ENCODE measurements around the gene VAV2.

The VAV2 gene

DNA sequence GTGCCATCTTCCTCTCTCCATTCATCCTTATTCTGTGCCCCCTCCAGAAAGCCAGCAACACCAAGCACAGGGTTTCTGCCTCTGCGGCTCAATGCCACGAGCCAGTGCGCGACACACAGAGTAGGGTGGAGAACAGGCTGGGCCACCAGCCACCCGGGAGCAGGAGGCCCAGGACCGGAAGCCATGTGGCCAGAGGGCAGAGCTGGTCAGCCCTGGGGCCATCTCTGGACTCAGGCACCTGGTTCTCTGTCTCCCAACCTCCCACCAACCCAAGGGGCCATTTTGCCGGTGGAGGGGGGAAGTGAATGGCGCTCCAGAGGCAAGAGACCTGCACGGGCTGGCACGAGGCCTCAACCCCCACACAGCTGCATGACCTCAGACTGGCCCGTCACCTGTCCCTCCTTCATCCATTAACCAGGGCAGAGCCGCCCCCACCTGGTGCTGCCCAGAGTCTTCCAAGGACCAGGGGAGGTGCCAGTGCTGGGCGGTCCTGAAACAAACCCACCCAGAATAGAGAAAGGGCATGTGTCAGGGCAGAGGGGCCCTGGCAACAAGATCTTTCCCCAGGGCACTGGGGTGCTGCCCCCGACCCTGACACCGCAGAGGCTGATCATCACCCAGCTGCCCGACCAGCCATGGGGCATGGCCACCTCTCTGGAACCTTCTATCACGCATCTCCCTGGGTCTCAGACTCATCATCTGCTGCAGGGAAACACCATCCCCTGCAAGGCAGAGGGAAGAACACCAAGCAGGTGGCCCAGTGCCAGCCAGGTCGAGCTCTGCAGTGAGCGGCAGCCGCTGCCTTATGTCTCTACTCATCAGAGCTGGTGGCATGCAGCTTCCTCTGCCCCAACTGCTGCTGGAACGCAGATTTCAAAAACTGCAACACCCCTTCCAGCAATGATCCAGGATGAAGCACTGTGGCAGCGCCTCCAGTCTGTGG, 11.9 kb downstream of the VAV2 start:
- H3K4me3 Mint-ChIP-seq: no peak overlapping the region
- H3K27ac Mint-ChIP-seq: no peak overlapping the region
- no peaks in the 10 kb centered on the region for H3K9me3 Mint-ChIP-seq
- no peaks in the 10 kb centered on the region for H3K4me1 Mint-ChIP-seq
- no peaks in the 10 kb centered on the region for H3K36me3 Mint-ChIP-seq
- no peaks in the 10 kb centered on the region for H3K27me3 Mint-ChIP-seq

DNA sequence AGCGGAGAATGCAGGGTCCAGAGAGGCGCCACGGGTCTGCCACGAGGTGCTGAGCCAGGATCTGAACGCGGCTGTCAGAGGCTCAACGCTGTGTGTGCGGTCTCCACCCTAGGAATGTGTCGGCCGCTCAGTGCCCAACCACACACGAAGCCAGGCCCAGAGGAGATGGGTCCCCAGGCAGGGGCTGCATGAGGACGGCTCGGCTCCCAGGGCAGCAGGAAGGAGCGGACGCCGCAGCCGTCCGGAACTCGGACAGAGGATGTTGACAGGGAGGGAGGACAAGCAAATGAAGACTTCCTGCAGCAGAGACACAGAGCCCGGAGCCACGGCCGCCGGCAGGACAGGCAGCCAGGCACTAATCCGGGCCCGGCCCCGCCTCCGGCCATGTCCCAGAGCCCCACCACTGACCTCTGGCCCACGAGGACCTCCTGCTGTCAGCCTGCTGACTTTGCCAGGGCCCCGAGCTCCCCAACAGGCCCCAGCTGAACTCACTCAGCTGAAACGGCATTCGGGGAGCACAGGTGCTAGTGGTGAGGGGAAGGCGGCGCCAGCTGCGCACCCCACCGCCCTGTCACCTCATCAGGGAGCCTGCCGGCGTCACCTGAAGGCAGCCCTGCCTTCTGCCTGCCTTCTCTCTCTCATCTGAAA, 12.7 kb downstream of the VAV2 start:
- Mint-ChIP-seq H3K27ac (no peak overlapping the region), H3K4me1 (no peaks in the 10 kb centered on the region), H3K4me3 (no peak overlapping the region), H3K27me3 (no peaks in the 10 kb centered on the region), H3K36me3 (no peaks in the 10 kb centered on the region), H3K9me3 (no peaks in the 10 kb centered on the region)

DNA sequence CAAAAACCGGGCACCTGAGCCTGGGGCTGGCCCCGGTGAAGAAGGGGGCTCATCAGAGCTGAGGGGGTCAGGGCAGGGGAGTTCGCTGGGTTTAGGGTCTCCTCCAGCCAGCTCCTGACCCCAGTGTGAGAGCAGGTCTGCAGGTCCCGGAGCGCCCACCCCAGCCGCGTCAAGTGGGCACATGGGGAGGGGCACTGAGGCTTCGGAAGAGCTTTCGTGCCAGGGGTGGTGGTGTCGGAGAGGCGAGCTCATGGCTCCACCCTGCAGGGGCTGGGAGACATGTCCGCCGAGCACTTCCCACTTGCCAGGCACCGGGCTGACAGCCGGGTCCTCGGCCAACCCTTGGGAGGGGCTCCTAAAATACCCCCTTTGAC, 13.2 kb downstream of the VAV2 start:
- Mint-ChIP-seq H3K27ac (no peak overlapping the region), H3K4me3 (no peak overlapping the region), H3K4me1 (no peaks in the 10 kb centered on the region), H3K27me3 (no peaks in the 10 kb centered on the region), H3K9me3 (no peaks in the 10 kb centered on the region), H3K36me3 (no peaks in the 10 kb centered on the region)

DNA sequence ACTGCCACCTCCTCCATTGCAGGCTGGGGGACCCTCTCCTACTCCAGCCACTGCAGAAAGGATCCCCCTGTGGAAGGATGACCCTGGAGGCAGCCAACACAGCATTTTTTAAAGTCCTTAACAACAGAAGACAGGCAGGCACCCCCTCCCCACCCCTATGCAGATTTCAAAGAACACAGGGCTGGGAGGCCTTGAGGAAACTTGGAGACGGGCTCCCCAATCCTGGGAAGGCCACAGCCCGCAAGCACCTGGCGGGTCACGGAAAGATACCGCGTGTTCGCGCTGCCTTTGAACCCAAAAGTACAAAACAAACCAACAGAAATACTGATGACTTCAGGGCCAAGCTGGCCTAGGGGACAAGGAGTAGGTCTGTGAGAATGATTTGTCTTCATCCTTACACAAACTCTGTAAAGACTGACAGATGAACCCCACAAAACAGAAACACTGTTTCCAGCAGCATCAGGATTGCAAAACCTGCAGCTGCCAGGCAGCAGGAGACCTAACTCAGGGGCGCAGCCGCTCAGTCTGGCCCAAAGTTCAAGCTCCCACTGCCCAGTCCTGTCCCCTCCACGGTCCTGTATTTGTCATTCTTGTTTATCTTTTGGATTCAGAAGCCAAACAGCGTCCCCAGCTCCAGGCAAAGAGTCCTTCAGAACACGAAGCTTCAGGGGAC, 13.8 kb downstream of the VAV2 start:
- Mint-ChIP-seq H3K9me3 (no peaks in the 10 kb centered on the region), H3K27me3 (no peaks in the 10 kb centered on the region), H3K36me3 (no peaks in the 10 kb centered on the region), H3K4me3 (no peak overlapping the region), H3K4me1 (no peaks in the 10 kb centered on the region), H3K27ac (no peak overlapping the region)

DNA sequence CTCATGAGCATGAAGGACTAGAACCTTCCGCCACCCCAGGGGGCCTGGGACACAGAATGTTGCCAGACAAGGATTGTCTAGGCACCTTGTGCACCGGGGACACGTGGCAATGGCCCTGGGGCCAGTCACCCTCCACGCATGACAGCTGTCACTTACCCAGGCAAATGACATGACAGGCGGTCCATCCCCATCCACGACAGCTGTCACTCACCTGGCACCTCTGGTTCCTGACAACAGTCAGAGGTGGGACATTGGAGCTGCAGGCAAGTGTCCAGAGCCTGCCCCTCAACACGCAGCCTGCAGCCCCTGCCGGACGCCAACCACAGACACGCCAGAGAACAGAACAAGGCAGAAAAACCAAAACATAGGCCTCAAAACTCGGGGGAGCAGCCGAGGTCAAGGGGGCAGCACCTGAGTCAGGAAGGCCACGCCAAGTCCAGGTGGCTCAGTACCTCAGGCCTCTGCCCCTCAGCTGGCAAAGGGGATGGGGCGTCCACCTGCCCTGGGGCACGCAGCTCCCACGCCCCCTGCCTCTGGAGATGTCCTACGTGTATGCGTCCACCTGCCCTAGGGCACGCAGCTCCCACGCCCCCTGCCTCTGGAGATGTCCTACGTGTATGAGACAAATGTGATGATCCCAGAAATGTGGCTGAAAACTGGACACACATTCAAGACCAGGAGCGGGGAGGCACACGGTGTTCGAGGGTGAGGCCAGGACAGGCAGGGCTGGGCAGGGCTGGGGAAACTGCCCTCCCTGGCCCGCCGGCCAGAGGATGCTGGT, 14.5 kb downstream of the VAV2 start:
- H3K9me3 Mint-ChIP-seq: no peaks in the 10 kb centered on the region
- no peaks in the 10 kb centered on the region for H3K27me3 Mint-ChIP-seq

DNA sequence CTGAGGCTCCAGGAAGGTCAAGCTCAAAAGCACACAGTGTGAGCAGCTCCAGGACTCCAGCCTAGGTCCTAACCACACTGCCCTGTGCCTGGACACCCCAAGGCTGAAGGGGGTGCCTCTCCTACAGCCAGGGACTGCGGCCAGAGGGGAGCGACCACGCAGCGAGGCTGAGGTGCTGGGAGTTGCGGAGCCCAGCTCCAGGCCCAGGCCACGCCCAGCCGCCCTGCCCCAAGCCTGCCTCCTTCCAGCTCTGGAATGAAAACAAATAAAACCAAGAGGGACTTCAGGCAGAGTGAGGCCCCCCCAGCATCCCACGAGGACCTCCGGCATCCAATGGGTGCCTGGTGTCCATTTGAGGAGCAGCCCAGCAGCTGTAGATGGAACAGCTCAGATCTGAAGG, 15.2 kb downstream of the VAV2 start:
- no peaks in the 10 kb centered on the region for H3K4me1 Mint-ChIP-seq
- no peak overlapping the region for H3K4me3 Mint-ChIP-seq
- H3K27ac Mint-ChIP-seq: no peak overlapping the region
- H3K36me3 Mint-ChIP-seq: no peaks in the 10 kb centered on the region
- H3K27me3 Mint-ChIP-seq: no peaks in the 10 kb centered on the region
- no peaks in the 10 kb centered on the region for H3K9me3 Mint-ChIP-seq

More for the DNA sequence above, 14.5 kb downstream of the VAV2 start:
- Mint-ChIP-seq H3K36me3 (no peaks in the 10 kb centered on the region), H3K4me1 (no peaks in the 10 kb centered on the region), H3K27ac (no peak overlapping the region), H3K4me3 (no peak overlapping the region)

DNA sequence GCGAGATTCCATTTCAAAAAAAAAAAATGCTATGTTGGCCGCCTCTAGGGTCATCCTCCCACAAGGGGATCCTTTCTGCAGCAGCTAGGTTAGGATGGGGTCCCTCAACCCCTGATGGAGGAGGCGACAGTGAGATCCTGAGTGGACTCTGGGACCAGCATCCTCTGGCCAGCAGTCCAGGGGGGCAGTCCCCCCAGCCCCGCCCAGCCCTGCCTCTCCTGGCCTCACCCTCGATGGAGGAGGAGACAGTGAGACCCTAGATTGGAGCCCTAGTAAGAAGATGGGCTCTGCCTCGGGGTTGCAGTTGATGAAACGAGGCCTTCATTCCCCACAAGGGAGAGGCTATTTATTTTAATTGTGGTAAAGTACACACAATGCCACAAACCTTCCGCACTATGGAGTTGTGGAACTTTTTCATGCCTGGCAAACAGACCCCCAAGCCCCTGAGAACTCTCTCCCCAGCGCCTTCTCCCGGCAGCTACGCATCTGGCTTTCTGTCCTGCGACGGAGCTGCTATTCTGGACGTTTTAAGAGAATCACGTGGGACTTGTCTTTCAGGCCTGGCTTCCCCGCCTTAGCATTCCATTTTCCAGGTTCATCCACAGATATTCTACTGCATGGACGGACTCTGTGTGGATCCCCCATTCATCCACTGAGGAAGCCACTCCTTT, 15.8 kb downstream of the VAV2 start:
- no peak overlapping the region for H3K4me3 Mint-ChIP-seq
- no peak overlapping the region for H3K27ac Mint-ChIP-seq
- no peaks in the 10 kb centered on the region for H3K27me3 Mint-ChIP-seq
- H3K4me1 Mint-ChIP-seq: no peaks in the 10 kb centered on the region
- H3K9me3 Mint-ChIP-seq: no peaks in the 10 kb centered on the region
- no peaks in the 10 kb centered on the region for H3K36me3 Mint-ChIP-seq

DNA sequence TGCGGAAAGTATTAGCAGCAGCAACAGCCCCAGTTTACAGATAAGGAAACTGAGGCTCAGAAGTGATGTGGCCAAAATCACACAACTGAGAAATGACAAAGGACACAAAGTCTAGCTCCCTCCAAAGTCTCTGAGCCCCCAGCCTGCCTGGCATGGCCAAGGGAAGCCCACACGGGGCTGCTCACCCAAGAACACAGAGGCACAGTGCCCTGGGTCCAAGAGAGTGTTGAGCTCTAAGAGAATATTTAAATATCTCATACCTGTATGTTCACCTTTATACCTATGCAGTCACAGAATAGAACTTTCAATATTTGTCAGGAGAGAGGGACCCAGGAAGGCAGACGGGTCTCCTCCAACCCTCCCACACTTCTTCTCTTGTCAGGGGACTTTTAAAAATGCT, 16.6 kb downstream of the VAV2 start:
- no peak overlapping the region for H3K27ac Mint-ChIP-seq
- H3K27me3 Mint-ChIP-seq: no peaks in the 10 kb centered on the region
- H3K36me3 Mint-ChIP-seq: no peaks in the 10 kb centered on the region
- H3K4me1 Mint-ChIP-seq: no peaks in the 10 kb centered on the region
- H3K4me3 Mint-ChIP-seq: no peak overlapping the region
- no peaks in the 10 kb centered on the region for H3K9me3 Mint-ChIP-seq

- no peak overlapping the region for H3K4me3 Mint-ChIP-seq
- no peaks in the 10 kb centered on the region for H3K27me3 Mint-ChIP-seq
- no peaks in the 10 kb centered on the region for H3K4me1 Mint-ChIP-seq
- H3K9me3 Mint-ChIP-seq: no peaks in the 10 kb centered on the region
- H3K27ac Mint-ChIP-seq: no peak overlapping the region
- no peaks in the 10 kb centered on the region for H3K36me3 Mint-ChIP-seq
Observed at GRCh38 chr9:133974631-133975341, 17.3 kb downstream of the VAV2 start.

- Mint-ChIP-seq H3K4me3 (no peak overlapping the region), H3K9me3 (no peaks in the 10 kb centered on the region), H3K36me3 (no peaks in the 10 kb centered on the region), H3K27me3 (no peaks in the 10 kb centered on the region), H3K27ac (no peak overlapping the region), H3K4me1 (no peaks in the 10 kb centered on the region)
Observed at GRCh38 chr9:133973791-133974630, 18.1 kb downstream of the VAV2 start.

DNA sequence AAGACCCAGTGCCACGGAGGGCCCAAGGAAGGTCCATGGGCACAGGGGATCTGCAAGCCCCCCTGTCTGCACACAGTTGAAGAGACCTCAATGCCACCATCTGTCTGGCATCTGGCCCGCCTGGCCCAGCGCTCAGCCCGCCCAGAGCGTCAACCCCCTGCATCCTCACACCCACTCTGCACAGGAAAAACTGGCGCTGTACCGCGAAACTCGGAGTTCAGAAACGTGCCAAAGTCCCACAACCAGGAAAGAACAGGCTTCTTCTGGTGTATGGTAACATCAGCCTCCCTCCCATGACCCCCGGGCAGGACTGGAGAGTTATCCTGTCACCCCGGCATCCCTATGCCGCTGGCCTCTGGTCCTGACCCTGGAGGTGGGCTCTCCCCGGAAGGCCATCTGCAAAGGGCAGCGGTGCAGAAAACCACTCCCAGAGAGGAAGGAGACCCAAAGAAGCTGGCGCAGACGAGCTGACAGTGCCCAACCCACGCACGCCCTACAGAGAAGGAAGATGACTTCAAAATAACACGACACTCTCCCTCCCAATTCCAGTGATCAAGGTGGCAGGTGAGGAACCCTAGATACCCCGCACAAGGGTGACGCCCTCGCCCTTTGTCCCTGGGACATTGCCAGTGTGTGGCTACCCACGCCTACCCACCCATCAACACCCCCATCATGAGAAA, 18.9 kb downstream of the VAV2 start:
- Mint-ChIP-seq H3K4me3 (no peak overlapping the region), H3K36me3 (no peaks in the 10 kb centered on the region), H3K4me1 (no peaks in the 10 kb centered on the region), H3K27ac (no peak overlapping the region), H3K9me3 (no peaks in the 10 kb centered on the region), H3K27me3 (no peaks in the 10 kb centered on the region)

DNA sequence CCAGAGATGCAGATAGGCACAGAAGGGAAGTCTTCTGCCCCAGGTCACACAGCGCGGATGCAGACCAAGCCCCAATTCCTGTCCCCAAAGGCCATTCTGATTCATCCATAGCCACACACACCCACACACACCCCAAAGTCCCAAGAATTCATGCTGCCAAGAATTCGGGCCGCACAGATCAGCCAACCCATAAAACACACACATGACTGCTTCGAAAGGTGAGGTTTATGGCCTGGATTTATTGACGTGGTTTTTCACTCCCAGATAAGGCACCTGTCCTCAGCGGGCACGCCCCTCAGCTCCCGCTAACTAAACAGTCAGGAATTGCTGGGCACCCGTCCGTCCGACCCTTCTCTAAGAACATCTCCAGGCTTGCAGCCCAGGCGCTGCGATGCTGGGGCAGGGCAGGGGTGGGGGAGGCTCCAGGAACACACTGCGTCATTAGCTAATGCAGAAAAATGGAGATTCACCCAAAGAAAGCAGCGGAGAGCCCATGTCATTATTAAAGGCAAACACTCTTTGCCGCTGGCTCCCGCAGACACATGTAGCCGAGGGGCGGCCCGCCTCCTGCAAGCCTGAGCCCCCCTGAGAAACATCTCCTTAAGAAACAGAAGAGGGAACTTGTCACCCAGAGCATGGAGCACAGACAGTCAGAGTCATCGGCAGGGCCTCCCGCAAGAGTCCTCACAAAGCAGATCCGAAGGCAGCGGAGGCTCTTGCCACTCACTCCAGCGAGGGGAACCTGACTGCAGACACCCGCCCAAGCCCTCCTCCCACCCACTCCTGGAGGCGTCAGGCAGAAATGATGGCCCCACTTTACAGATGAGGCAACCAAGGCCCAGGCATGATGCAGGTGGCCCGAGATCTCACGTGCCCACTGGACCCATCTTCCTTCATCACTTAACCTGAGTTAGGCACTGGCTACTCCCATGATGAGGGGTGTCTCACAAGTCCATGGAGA, 19.9 kb downstream of the VAV2 start:
- H3K4me3 Mint-ChIP-seq: no peak overlapping the region
- no peaks in the 10 kb centered on the region for H3K27me3 Mint-ChIP-seq
- no peaks in the 10 kb centered on the region for H3K9me3 Mint-ChIP-seq
- no peak overlapping the region for H3K27ac Mint-ChIP-seq
- H3K4me1 Mint-ChIP-seq: no peaks in the 10 kb centered on the region
- H3K36me3 Mint-ChIP-seq: no peaks in the 10 kb centered on the region
